Endothelial cell (in vitro differentiated cells): ENCODE data around the gene SCAF11. TPM values are rescaled to one million over a fixed set of nuclear protein-coding genes. Genes with fewer than 3 reads are reported as not detected.
"Not testable (repeated sequence)": the region's sequence is repeated elsewhere in the genome, so short reads cannot be mapped to it uniquely, and the experiment has no call there.

Experiments used
- DNase-seq: peaks from one replicate; pipeline ENCODE4 v3.0.0; 2021; ENCODE audit warnings: low spot score
- H3K27ac Mint-ChIP-seq: one replicate; pipeline ENCODE4 v1.8.0; 2021; ENCODE audit warnings: mixed read lengths, inconsistent platforms; ENCODE audit not compliant: unreplicated experiment
- H3K27me3 Mint-ChIP-seq: one replicate; pipeline ENCODE4 v1.8.0; 2021; ENCODE audit warnings: mild to moderate bottlenecking, moderate library complexity, mixed read lengths, inconsistent platforms; ENCODE audit not compliant: unreplicated experiment
- H3K36me3 Mint-ChIP-seq: one replicate; pipeline ENCODE4 v1.8.0; 2021; ENCODE audit warnings: mild to moderate bottlenecking, low read depth, mixed read lengths, inconsistent platforms; ENCODE audit not compliant: unreplicated experiment
- H3K4me1 Mint-ChIP-seq: one replicate; pipeline ENCODE4 v1.8.0; 2021; ENCODE audit warnings: mild to moderate bottlenecking, mixed read lengths, inconsistent platforms; ENCODE audit not compliant: unreplicated experiment
- H3K4me3 Mint-ChIP-seq: one replicate; pipeline ENCODE4 v1.8.0; 2021; ENCODE audit warnings: mild to moderate bottlenecking, mixed read lengths, inconsistent platforms; ENCODE audit not compliant: unreplicated experiment
- H3K9me3 Mint-ChIP-seq: one replicate; pipeline ENCODE4 v1.8.0; 2021; ENCODE audit warnings: mixed read lengths, inconsistent platforms; ENCODE audit not compliant: unreplicated experiment
- CTCF ChIP-seq: fragments of 200-600 bp; sonication (generic); IDR thresholded peaks from one replicate; pipeline ENCODE4 v1.5.0; 2021; ENCODE audit warnings: antibody characterized with exemption; ENCODE audit not compliant: unreplicated experiment
- total RNA-seq: library from RNA; stranded (reverse); fragmentation: NEBNext Ultra II Directional; extraction: Animal tissue kit (Norgen Biotek cat#: 25700); gene quantifications from one replicate; pipeline ENCODE4 v1.2.1, GENCODE V29; 2021; ENCODE audit not compliant: unreplicated experiment

Gene SCAF11
- total RNA-seq, 1 donor from 2014 or later = 103 TPM

GRCh38 chr12:46005823-46006222 lies 15.4 kb upstream of the SCAF11 start:
- DNase-seq = no peak
- Mint-ChIP-seq H3K4me3 (no peak overlapping the region), H3K27ac (no peak overlapping the region), H3K9me3 (no peaks in the 10 kb centered on the region), H3K4me1 (no peaks in the 10 kb centered on the region), H3K36me3 (no peaks in the 10 kb centered on the region), H3K27me3 (peaks cover 6% of the 10 kb centered on the region)
- no peak for TF ChIP-seq CTCF

- no peak for DNase-seq
- no peak for TF ChIP-seq CTCF
- H3K36me3 Mint-ChIP-seq = no peaks in the 10 kb centered on the region
- no peak overlapping the region for H3K27ac Mint-ChIP-seq
- peaks cover 6% of the 10 kb centered on the region for H3K27me3 Mint-ChIP-seq
- no peaks in the 10 kb centered on the region for H3K9me3 Mint-ChIP-seq
- H3K4me3 Mint-ChIP-seq = no peak overlapping the region
- H3K4me1 Mint-ChIP-seq = no peaks in the 10 kb centered on the region
Measured at GRCh38 chr12:46005151-46005797, 14.9 kb upstream of the SCAF11 start.

- Mint-ChIP-seq H3K4me3 (no peak overlapping the region), H3K4me1 (no peaks in the 10 kb centered on the region), H3K9me3 (no peaks in the 10 kb centered on the region), H3K36me3 (no peaks in the 10 kb centered on the region), H3K27ac (no peak overlapping the region), H3K27me3 (peaks cover 6% of the 10 kb centered on the region)
- DNase-seq = no peak
- TF ChIP-seq CTCF = no peak
Measured at GRCh38 chr12:46004715-46005114, 14.3 kb upstream of the SCAF11 start.

- not testable (repeated sequence) for H3K27me3 Mint-ChIP-seq, H3K36me3 Mint-ChIP-seq, H3K4me1 Mint-ChIP-seq
Measured at GRCh38 chr12:46000076-46000475, 9.7 kb upstream of the SCAF11 start.

DNA sequence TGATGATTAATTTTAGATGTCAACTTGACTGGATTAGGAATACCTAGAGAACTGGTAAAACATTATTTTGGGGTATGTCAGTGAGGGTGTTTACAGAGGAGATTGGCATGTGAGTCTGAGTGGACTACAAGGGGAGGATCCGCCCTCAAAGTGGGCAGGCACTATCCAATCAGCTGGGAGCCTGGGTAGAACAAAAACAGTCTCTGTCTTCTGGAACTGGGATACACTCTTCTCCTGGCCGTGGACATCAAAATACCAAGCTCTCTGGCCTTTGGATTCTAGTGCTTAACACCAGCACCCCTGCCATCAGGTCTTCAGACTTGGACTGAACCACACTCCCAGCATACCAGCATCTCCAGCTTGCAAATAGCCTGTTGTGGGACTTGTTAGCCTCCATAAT lies 4.4 kb upstream of the SCAF11 start:
- H3K27me3 Mint-ChIP-seq = peaks cover 10% of the 10 kb centered on the region
- DNase-seq = no peak

More at GRCh38 chr12:46000076-46000475, 9.7 kb upstream of the SCAF11 start:
- not testable (repeated sequence) for H3K9me3 Mint-ChIP-seq, H3K4me3 Mint-ChIP-seq, DNase-seq, H3K27ac Mint-ChIP-seq

More for the DNA sequence above, 4.4 kb upstream of the SCAF11 start:
- peaks cover 7% of the 10 kb centered on the region for H3K36me3 Mint-ChIP-seq
- peaks cover 8% of the 10 kb centered on the region for H3K4me1 Mint-ChIP-seq
- H3K4me3 Mint-ChIP-seq = no peak overlapping the region
- H3K9me3 Mint-ChIP-seq = no peaks in the 10 kb centered on the region
- H3K27ac Mint-ChIP-seq = no peak overlapping the region
- TF ChIP-seq CTCF = no peak
